ENCODE results near the gene CRYGC. TPM values are rescaled to one million over a fixed set of nuclear protein-coding genes. Genes with fewer than 3 reads are reported as not detected.

The CRYGC gene
- total and polyA plus RNA-seq, 2 donors (not counting 3 experiments of a cell fraction or from before 2014, with no cell fraction given), result not detected

GRCh38 chr2:208090420-208090819, 39.2 kb downstream of the CRYGC start:
- ChIA-PET POLR2A (no interaction called here), CTCF (interaction anchor here (1.1 to 1.5 kb wide), 3 partner anchors 11 to 16 kb away, joined by 3 read pairs; no protein-coding TSS in a partner anchor)
- dilution Hi-C loops (cut with MboI; ENCODE audit: extremely low pct_ligation_motif_present, low sequenced_read_pairs) (no loop called here), intact Hi-C loops (cut with micrococcal nuclease) (no loop called here)
- FAIRE-seq (no peak), DNase-seq (ENCODE audit: low read depth, low spot score) (no peak)
- Histone ChIP-seq H3K4me1 (ENCODE audit: control insufficient read depth, extremely low read depth, insufficient read depth, low read length) (no peaks in the 10 kb centered on the region), H3K27ac (ENCODE audit: insufficient read depth, low read depth, low read length) (no peak overlapping the region), H3K4me3 (replicated peaks in 1 of 3; ENCODE audit: insufficient read depth in 1 of 3, low read depth in 1 of 3, low read length in 3 of 3) (no peak overlapping the region), H2AFZ (ENCODE audit: low read depth, low read length) (no peak overlapping the region), H3K9me3 (replicated peaks; ENCODE audit: control insufficient read depth, insufficient read depth, low read length) (no peaks in the 10 kb centered on the region), H3K36me3 (ENCODE audit: control insufficient read depth in 2 of 2, extremely low read depth in 1 of 2, insufficient read depth in 2 of 2, low read length in 2 of 2) (no peaks in the 10 kb centered on the region), H3K4me2 (ENCODE audit: insufficient read depth, low read length) (no peak overlapping the region), H3K9ac (replicated peaks; ENCODE audit: extremely low read depth, insufficient read depth, low read length) (no peak overlapping the region), H3K79me2 (ENCODE audit: control insufficient read depth, insufficient read depth, low read length) (no peaks in the 10 kb centered on the region), H3K9me1 (replicated peaks; ENCODE audit: control insufficient read depth, extremely low read depth, insufficient read depth, low read length) (no peaks in the 10 kb centered on the region), H4K20me1 (replicated peaks; ENCODE audit: control insufficient read depth, extremely low read depth, insufficient read depth, low read length) (no peaks in the 10 kb centered on the region), H3K27me3 (ENCODE audit: control insufficient read depth in 2 of 2, insufficient read depth in 2 of 2, low read length in 2 of 2) (peaks cover 0 to 4% of the 10 kb centered on the region in 2 experiments)
- no TSS peak for BruUV-seq (replicated peaks)
- TF ChIP-seq GATA2 (IDR thresholded peaks at IDR 0.05; ENCODE audit: insufficient read depth, insufficient read length, low read depth, low read length) (no peak), CTCF (IDR thresholded peaks at IDR 0.05; ENCODE audit: extremely low read depth in 1 of 2, insufficient read depth in 1 of 2, low read depth in 1 of 2, low read length in 2 of 2) (no peak), POLR2A (IDR thresholded peaks at IDR 0.05; ENCODE audit: low read depth, low read length) (no peak), JUN (IDR thresholded peaks at IDR 0.05; ENCODE audit: borderline replicate concordance, insufficient read depth, insufficient read length, low read depth) (no peak), POLR2AphosphoS5 (IDR thresholded peaks at IDR 0.05; ENCODE audit: insufficient read depth, low read depth, low read length) (no peak), EZH2 (IDR thresholded peaks at IDR 0.05; ENCODE audit: borderline replicate concordance, low read depth, low read length, severe bottlenecking) (no peak), FOS (IDR thresholded peaks at IDR 0.05; ENCODE audit: borderline replicate concordance, insufficient read depth, low read length) (no peak), MYC (IDR thresholded peaks at IDR 0.05; ENCODE audit: low read depth, low read length) (no peak)
- TF ChIP-seq, protein P1, sequence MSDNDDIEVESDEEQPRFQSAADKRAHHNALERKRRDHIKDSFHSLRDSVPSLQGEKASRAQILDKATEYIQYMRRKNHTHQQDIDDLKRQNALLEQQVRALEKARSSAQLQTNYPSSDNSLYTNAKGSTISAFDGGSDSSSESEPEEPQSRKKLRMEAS (IDR thresholded peaks at IDR 0.05; ENCODE audit: insufficient read depth, insufficient read length), result no peak
